Keratinocyte (primary cell): ENCODE measurements around the gene PLEKHH1.

Experiments used
- EZH2 ChIP-seq: IDR thresholded peaks from one replicate; pipeline ENCODE4 v1.6.1; 2012; ENCODE audit warnings: inconsistent platforms, mild to moderate bottlenecking, low read length, moderate library complexity
- TF ChIP-seq, protein P1 (sequence below), 3 experiments: IDR thresholded peaks in 1 of 3; conservative IDR thresholded peaks in 1 of 3; optimal IDR thresholded peaks in 1 of 3; 2 replicates in 2 of 3; 3 replicates in 1 of 3; pipeline versions ENCODE3 to v1.5.1; 2011; ENCODE audit warnings: low read length in 3 of 3, mild to moderate bottlenecking in 3 of 3, moderate library complexity in 2 of 3, control low read depth in 1 of 3, inconsistent platforms in 1 of 3; ENCODE audit not compliant: insufficient read depth in 2 of 3; ENCODE audit errors: extremely low read depth in 1 of 3

DNA sequence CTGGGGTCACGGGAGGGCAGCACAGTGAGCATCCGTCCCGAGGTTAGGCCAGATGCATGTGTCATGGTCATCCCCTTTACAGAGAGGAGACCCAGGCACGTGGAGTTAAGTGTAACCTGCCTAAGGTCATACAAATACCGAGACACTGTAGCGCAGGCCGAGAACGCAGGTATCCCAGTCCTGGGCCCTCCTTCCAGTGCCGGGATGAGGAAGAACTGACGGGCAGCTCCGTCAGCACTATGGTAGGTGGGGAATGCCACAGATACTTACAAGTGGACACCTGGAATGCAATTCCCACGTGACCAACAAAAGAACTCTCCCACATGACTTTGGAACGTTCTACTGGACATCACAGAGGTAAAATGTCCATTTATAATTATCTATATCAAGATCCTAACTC is 35.9 kb upstream of the PLEKHH1 start:
- TF ChIP-seq, protein P1, sequence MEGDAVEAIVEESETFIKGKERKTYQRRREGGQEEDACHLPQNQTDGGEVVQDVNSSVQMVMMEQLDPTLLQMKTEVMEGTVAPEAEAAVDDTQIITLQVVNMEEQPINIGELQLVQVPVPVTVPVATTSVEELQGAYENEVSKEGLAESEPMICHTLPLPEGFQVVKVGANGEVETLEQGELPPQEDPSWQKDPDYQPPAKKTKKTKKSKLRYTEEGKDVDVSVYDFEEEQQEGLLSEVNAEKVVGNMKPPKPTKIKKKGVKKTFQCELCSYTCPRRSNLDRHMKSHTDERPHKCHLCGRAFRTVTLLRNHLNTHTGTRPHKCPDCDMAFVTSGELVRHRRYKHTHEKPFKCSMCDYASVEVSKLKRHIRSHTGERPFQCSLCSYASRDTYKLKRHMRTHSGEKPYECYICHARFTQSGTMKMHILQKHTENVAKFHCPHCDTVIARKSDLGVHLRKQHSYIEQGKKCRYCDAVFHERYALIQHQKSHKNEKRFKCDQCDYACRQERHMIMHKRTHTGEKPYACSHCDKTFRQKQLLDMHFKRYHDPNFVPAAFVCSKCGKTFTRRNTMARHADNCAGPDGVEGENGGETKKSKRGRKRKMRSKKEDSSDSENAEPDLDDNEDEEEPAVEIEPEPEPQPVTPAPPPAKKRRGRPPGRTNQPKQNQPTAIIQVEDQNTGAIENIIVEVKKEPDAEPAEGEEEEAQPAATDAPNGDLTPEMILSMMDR (optimal IDR thresholded peaks at IDR 0.05 in 1 of 3, IDR thresholded peaks at IDR 0.05 in 1 of 3, conservative IDR thresholded peaks at IDR 0.05 in 1 of 3; ENCODE audit: extremely low read depth in 1 of 3, insufficient read depth in 2 of 3, low read length in 3 of 3): no peak
- no peak for TF ChIP-seq EZH2
